ENCODE data around the gene CDK4. TPM values are rescaled to one million over a fixed set of nuclear protein-coding genes. Genes with fewer than 3 reads are reported as not detected.
A peak's percentile ranks its signal among the peaks of the same experiment; 100 is the strongest.

The CDK4 gene
- total RNA-seq, 1 donor from 2014 or later, result 193 TPM

- no peaks in the 10 kb centered on the region for H3K9me3 Mint-ChIP-seq
- peak; percentile 65 for DNase-seq (ENCODE audit: extremely low spot score, unreplicated experiment)
- H3K27me3 Mint-ChIP-seq, result peaks cover 20% of the 10 kb centered on the region
- no peak overlapping the region for H3K27ac Mint-ChIP-seq
- TF ChIP-seq CTCF (conservative IDR thresholded peaks at IDR 0.05), result no peak
- no peak overlapping the region for H3K4me3 Mint-ChIP-seq
- no peaks in the 10 kb centered on the region for H3K4me1 Mint-ChIP-seq (ENCODE audit: unreplicated experiment)
- H3K36me3 Mint-ChIP-seq, result peaks cover 23% of the 10 kb centered on the region
These were observed 32.1 kb downstream of the CDK4 start for GRCh38 chr12:57719777-57720605.

- H3K36me3 Mint-ChIP-seq, result peaks cover 23% of the 10 kb centered on the region
- no peaks in the 10 kb centered on the region for H3K4me1 Mint-ChIP-seq (ENCODE audit: unreplicated experiment)
- no peak overlapping the region for H3K4me3 Mint-ChIP-seq
- DNase-seq (ENCODE audit: extremely low spot score, unreplicated experiment), result peak; percentile 39
- peaks cover 9% of the 10 kb centered on the region for H3K27me3 Mint-ChIP-seq
- no peak overlapping the region for H3K27ac Mint-ChIP-seq
- no peaks in the 10 kb centered on the region for H3K9me3 Mint-ChIP-seq
- TF ChIP-seq CTCF (conservative IDR thresholded peaks at IDR 0.05), result no peak
These were observed 33.2 kb downstream of the CDK4 start for GRCh38 chr12:57718641-57719528.

GRCh38 chr12:57717846-57718640 lies 34.1 kb downstream of the CDK4 start:
- no peak for TF ChIP-seq CTCF (conservative IDR thresholded peaks at IDR 0.05)
- Mint-ChIP-seq H3K27ac (no peak overlapping the region), H3K4me1 (ENCODE audit: unreplicated experiment) (no peaks in the 10 kb centered on the region), H3K36me3 (peaks cover 23% of the 10 kb centered on the region), H3K4me3 (no peak overlapping the region), H3K9me3 (no peaks in the 10 kb centered on the region), H3K27me3 (peaks cover under 1% of the 10 kb centered on the region)
- peak; percentile 40 for DNase-seq (ENCODE audit: extremely low spot score, unreplicated experiment)

GRCh38 chr12:57717131-57717530 lies 35.0 kb downstream of the CDK4 start:
- Mint-ChIP-seq H3K4me3 (no peak overlapping the region), H3K36me3 (peaks cover 23% of the 10 kb centered on the region), H3K27ac (no peak overlapping the region), H3K27me3 (no peaks in the 10 kb centered on the region), H3K4me1 (ENCODE audit: unreplicated experiment) (no peaks in the 10 kb centered on the region), H3K9me3 (no peaks in the 10 kb centered on the region)
- TF ChIP-seq CTCF (conservative IDR thresholded peaks at IDR 0.05), result no peak
- peak; percentile 20 for DNase-seq (ENCODE audit: extremely low spot score, unreplicated experiment)

GRCh38 chr12:57716305-57716704 lies 35.8 kb downstream of the CDK4 start:
- Mint-ChIP-seq H3K27ac (no peak overlapping the region), H3K4me3 (no peak overlapping the region), H3K9me3 (no peaks in the 10 kb centered on the region), H3K27me3 (no peaks in the 10 kb centered on the region), H3K4me1 (ENCODE audit: unreplicated experiment) (no peaks in the 10 kb centered on the region), H3K36me3 (peaks cover 21% of the 10 kb centered on the region)
- DNase-seq (ENCODE audit: extremely low spot score, unreplicated experiment), result peak; percentile 24
- TF ChIP-seq CTCF (conservative IDR thresholded peaks at IDR 0.05), result no peak
